CD14-positive monocyte (primary cell): ENCODE results near the gene ADRM1. TPM values are rescaled to one million over a fixed set of nuclear protein-coding genes. Genes with fewer than 3 reads are reported as not detected.

Source experiments
- DNase-seq, 3 donors: peaks; one replicate each; pipeline ENCODE4 v3.0.0-alpha.2; 2011 to 2022
- H2AFZ ChIP-seq: 2 replicates; pipeline ENCODE4 v1.6.0; 2012; ENCODE audit warnings: mild to moderate bottlenecking, low read depth, low read length, inconsistent platforms; ENCODE audit not compliant: insufficient read depth, poor library complexity, severe bottlenecking
- H3K27ac ChIP-seq, 2 donors: 1 replicate in 1 of 2; 2 replicates in 1 of 2; pipeline ENCODE4 v1.5.1; 2012 to 2013; ENCODE audit warnings: low read length in 2 of 2, control low read depth in 1 of 2, inconsistent platforms in 1 of 2, low read depth in 1 of 2, mild to moderate bottlenecking in 1 of 2
- H3K27me3 ChIP-seq, 2 donors: one replicate each; pipeline versions ENCODE4 v1.6.0 to v1.6.1; 2011 to 2013; ENCODE audit warnings: low read length in 2 of 2; ENCODE audit not compliant: control insufficient read depth in 2 of 2, insufficient read depth in 2 of 2
- H3K36me3 ChIP-seq, 2 donors: replicated peaks in 1 of 2; 1 replicate in 1 of 2; 2 replicates in 1 of 2; pipeline versions ENCODE4 v1.5.1 to v1.6.1; 2012 to 2013; ENCODE audit warnings: low read length in 2 of 2, control low read depth in 1 of 2, inconsistent platforms in 1 of 2, mild to moderate bottlenecking in 1 of 2; ENCODE audit not compliant: insufficient read depth in 2 of 2, control insufficient read depth in 1 of 2
- H3K4me1 ChIP-seq, 2 donors: 1 replicate in 1 of 2; 2 replicates in 1 of 2; pipeline versions ENCODE4 v1.5.1 to v1.6.1; 2012 to 2013; ENCODE audit warnings: low read length in 2 of 2, control low read depth in 1 of 2, inconsistent platforms in 1 of 2, mild to moderate bottlenecking in 1 of 2, moderate library complexity in 1 of 2; ENCODE audit not compliant: insufficient read depth in 2 of 2, control insufficient read depth in 1 of 2
- H3K4me2 ChIP-seq: replicated peaks from 2 replicates; pipeline ENCODE3; 2012; ENCODE audit warnings: low read length, moderate library complexity, mild to moderate bottlenecking; ENCODE audit not compliant: poor library complexity, severe bottlenecking; ENCODE audit errors: extremely low read depth
- H3K4me3 ChIP-seq, 3 experiments: fragments of 200-600 bp in 1 of 3; sonication (generic) in 1 of 3; replicated peaks in 1 of 3; 1 replicate in 2 of 3; 2 replicates in 1 of 3; pipeline ENCODE4 v1.5.1; 2011 to 2013; ENCODE audit warnings: low read length in 3 of 3, mild to moderate bottlenecking in 3 of 3, control low read depth in 2 of 3, low read depth in 2 of 3, inconsistent platforms in 1 of 3, moderate library complexity in 1 of 3
- H3K79me2 ChIP-seq: 2 replicates; pipeline ENCODE4 v1.6.0; 2012; ENCODE audit warnings: mild to moderate bottlenecking, control low read depth, inconsistent platforms, low read length, moderate library complexity; ENCODE audit not compliant: insufficient read depth
- H3K9ac ChIP-seq: 2 replicates; pipeline ENCODE4 v1.6.0; 2017; ENCODE audit warnings: low read length, mild to moderate bottlenecking; ENCODE audit not compliant: insufficient read depth, poor library complexity, severe bottlenecking
- H3K9me3 ChIP-seq, 2 donors: replicated peaks in 1 of 2; 1 replicate in 1 of 2; 2 replicates in 1 of 2; pipeline versions ENCODE4 v1.5.1 to v1.6.1; 2012 to 2013; ENCODE audit warnings: low read length in 2 of 2, control low read depth in 1 of 2; ENCODE audit not compliant: control insufficient read depth in 1 of 2, insufficient read depth in 1 of 2
- H4K20me1 ChIP-seq: 2 replicates; pipeline ENCODE4 v1.6.0; 2012; ENCODE audit warnings: mild to moderate bottlenecking, low read length, control low read depth, moderate library complexity; ENCODE audit not compliant: insufficient read depth
- H3K27ac Mint-ChIP-seq, 7 donors: one replicate each; pipeline ENCODE4 v1.8.0; 2020; ENCODE audit warnings: mild to moderate bottlenecking in 7 of 7, mixed read lengths in 7 of 7, moderate library complexity in 6 of 7, inconsistent platforms in 2 of 7
- H3K27me3 Mint-ChIP-seq, 3 donors: one replicate each; pipeline ENCODE4 v1.8.0; 2021 to 2022; ENCODE audit warnings: low read depth in 3 of 3, mild to moderate bottlenecking in 3 of 3, mixed read lengths in 3 of 3, moderate library complexity in 3 of 3, inconsistent platforms in 1 of 3
- H3K36me3 Mint-ChIP-seq, 2 donors: one replicate each; pipeline ENCODE4 v1.8.0; 2020; ENCODE audit warnings: mixed read lengths in 2 of 2, inconsistent platforms in 1 of 2, mild to moderate bottlenecking in 1 of 2
- H3K4me1 Mint-ChIP-seq: one replicate; pipeline ENCODE4 v1.8.0; 2020; ENCODE audit warnings: mild to moderate bottlenecking, mixed read lengths
- H3K4me3 Mint-ChIP-seq, 2 donors: one replicate each; pipeline ENCODE4 v1.8.0; 2020; ENCODE audit warnings: mild to moderate bottlenecking in 2 of 2, mixed read lengths in 2 of 2, moderate library complexity in 1 of 2
- H3K9me3 Mint-ChIP-seq, 7 donors: one replicate each; pipeline ENCODE4 v1.8.0; 2020 to 2022; ENCODE audit warnings: mixed read lengths in 7 of 7, mild to moderate bottlenecking in 6 of 7, moderate library complexity in 6 of 7, inconsistent platforms in 2 of 7
- WGBS: methylation state at CpG from one replicate; pipeline ENCODE4 v1.1.5; 2013; ENCODE audit warnings: missing lambda C conversion rate; ENCODE audit not compliant: insufficient coverage; 5-methylcytosine and 5-hydroxymethylcytosine counted together
- intact Hi-C, 2 donors: fragments of 100-400 bp; cut with micrococcal nuclease; formaldehyde crosslinking; loops; one replicate each; pipeline versions ENCODE4 v1.15.0 to v1.15.1; 2023
- polyA plus RNA-seq, 3 donors: library from polyadenylated mRNA; depleted of rRNA in 1 of 3; unstranded in 2 of 3; stranded (reverse) in 1 of 3; fragments of 300-500 nt in 2 of 3; fragments of >200 nt in 1 of 3; fragmentation: Illumina TruSeq in 2 of 3; gene quantifications; 1 replicate in 2 of 3; 2 replicates in 1 of 3; pipeline ENCODE4 v1.2.3, GENCODE V29; 2012 to 2021
- TF ChIP-seq, protein P1 (sequence below): fragments of 200-600 bp; IDR thresholded peaks from one replicate; pipeline ENCODE4 v1.8.0; 2022; ENCODE audit warnings: antibody characterized with exemption, mild to moderate bottlenecking

ADRM1 gene
- polyA plus RNA-seq, 3 donors: 63.3 to 81.5 (median 72.5) TPM

DNA sequence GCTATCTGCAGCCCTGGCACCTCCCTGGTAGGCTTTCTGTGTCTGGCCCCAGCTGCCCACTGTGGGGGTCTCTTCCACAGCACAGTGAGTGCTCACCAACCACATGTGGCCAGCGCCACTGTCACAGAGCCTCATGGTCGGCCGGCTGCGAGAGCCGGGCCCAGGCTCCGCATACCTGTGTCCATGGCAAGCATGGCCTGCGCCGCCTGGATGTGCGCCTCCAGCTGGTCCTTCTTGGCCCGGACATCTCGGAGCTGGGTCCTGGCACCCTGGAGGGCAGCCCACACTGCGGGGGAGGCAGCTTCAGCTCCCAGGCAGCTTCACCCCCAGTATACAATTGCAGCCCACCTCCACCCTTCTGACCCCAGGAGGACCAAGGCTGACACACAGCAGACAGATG lies 13.0 kb downstream of the ADRM1 start:
- no peak overlapping the region for H2AFZ ChIP-seq
- no peak overlapping the region for H3K9ac ChIP-seq
- no peak overlapping the region for H3K27ac Mint-ChIP-seq
- no peaks in the 10 kb centered on the region for H3K79me2 ChIP-seq
- no peaks in the 10 kb centered on the region for H4K20me1 ChIP-seq
- peaks cover 0 to 5% of the 10 kb centered on the region in 2 donors for H3K9me3 ChIP-seq
- no peak for DNase-seq
- peaks cover 0 to 2% (median 2%) of the 10 kb centered on the region in 3 donors for H3K27me3 Mint-ChIP-seq
- peaks cover 0 to 5% (median 0%) of the 10 kb centered on the region in 7 donors for H3K9me3 Mint-ChIP-seq
- H3K4me1 ChIP-seq: no peaks in the 10 kb centered on the region
- TF ChIP-seq, protein P1, sequence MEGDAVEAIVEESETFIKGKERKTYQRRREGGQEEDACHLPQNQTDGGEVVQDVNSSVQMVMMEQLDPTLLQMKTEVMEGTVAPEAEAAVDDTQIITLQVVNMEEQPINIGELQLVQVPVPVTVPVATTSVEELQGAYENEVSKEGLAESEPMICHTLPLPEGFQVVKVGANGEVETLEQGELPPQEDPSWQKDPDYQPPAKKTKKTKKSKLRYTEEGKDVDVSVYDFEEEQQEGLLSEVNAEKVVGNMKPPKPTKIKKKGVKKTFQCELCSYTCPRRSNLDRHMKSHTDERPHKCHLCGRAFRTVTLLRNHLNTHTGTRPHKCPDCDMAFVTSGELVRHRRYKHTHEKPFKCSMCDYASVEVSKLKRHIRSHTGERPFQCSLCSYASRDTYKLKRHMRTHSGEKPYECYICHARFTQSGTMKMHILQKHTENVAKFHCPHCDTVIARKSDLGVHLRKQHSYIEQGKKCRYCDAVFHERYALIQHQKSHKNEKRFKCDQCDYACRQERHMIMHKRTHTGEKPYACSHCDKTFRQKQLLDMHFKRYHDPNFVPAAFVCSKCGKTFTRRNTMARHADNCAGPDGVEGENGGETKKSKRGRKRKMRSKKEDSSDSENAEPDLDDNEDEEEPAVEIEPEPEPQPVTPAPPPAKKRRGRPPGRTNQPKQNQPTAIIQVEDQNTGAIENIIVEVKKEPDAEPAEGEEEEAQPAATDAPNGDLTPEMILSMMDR: no peak
- H3K4me2 ChIP-seq: no peak overlapping the region
- no peak overlapping the region for H3K4me3 ChIP-seq
- no peaks in the 10 kb centered on the region for H3K27me3 ChIP-seq
- H3K36me3 ChIP-seq: no peaks in the 10 kb centered on the region
- no peaks in the 10 kb centered on the region for H3K4me1 Mint-ChIP-seq
- WGBS: 97% methylated on average over 11 of the region's 12 CpGs
- H3K4me3 Mint-ChIP-seq: no peak overlapping the region
- no peak overlapping the region for H3K27ac ChIP-seq
- H3K36me3 Mint-ChIP-seq: no peaks in the 10 kb centered on the region
- intact Hi-C loops: no loop called here

DNA sequence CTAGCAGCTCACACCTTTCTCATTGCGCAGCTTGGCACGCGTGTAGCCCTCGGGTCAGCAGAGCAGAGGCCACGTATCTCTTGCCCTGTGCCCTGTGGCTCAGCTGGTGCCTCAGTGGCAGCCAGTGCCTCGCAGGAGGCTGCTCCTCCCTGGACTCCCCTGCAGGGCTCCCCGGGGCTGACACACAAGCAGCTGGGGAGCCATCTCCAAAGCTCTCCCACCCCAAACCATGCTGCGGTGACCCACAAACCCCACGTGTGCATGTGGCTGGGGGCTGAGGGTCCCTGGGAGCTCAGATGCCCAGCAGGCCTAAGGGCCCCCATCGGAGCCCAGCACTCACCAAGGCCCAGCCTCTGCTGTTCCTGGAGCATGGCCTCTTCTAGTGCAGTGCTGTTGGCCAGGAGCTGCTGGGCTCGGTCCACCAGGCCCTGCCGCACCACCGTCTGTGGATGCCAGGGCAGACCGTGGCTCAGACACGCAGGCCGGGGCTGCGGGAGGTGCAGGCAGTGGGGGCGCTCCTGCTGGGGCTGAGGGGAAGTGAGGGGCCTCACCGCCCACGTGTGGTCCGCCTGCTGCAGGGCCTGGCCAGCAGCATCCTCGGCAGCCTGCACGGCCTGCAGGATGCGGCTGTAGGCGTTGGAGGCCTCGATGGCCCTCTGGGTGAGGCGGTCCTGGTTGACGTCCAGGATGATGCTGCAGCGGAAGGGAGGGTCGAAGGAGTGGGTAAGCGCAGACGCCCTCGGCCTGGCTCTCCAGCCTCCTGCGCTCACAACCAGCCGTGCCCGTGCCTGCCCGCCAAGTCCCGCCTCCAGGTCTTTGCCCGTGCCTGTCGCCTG lies 13.8 kb downstream of the ADRM1 start:
- H3K27me3 ChIP-seq: no peaks in the 10 kb centered on the region
- H3K4me1 ChIP-seq: no peaks in the 10 kb centered on the region
- intact Hi-C loops: no loop called here
- no peak overlapping the region for H3K9ac ChIP-seq
- no peak overlapping the region for H3K4me2 ChIP-seq
- DNase-seq: no peak
- no peak overlapping the region for H3K27ac ChIP-seq
- no peaks in the 10 kb centered on the region for H4K20me1 ChIP-seq
- TF ChIP-seq, protein P1: no peak
- Mint-ChIP-seq H3K4me3 (no peak overlapping the region), H3K9me3 (peaks cover 0 to 5% (median 0%) of the 10 kb centered on the region in 7 donors), H3K27me3 (peaks cover 0 to 2% (median 2%) of the 10 kb centered on the region in 3 donors), H3K36me3 (no peaks in the 10 kb centered on the region), H3K4me1 (no peaks in the 10 kb centered on the region), H3K27ac (peak overlapping the region in 1 of 7 donors; percentile 53)
- H3K36me3 ChIP-seq: no peaks in the 10 kb centered on the region
- no peak overlapping the region for H3K4me3 ChIP-seq
- no peak overlapping the region for H2AFZ ChIP-seq
- no peaks in the 10 kb centered on the region for H3K79me2 ChIP-seq
- peaks cover 0 to 5% of the 10 kb centered on the region in 2 donors for H3K9me3 ChIP-seq
- 92% methylated on average over 36 of the region's 40 CpGs for WGBS
